Measurements from ENCODE around the gene ANKEF1.

GRCh38 chr20:10077081-10077471 is 42.3 kb downstream of the ANKEF1 start:
- TF ChIP-seq CTCF (IDR thresholded peaks at IDR 0.05) (no peak), POLR2AphosphoS5 (IDR thresholded peaks at IDR 0.05) (no peak), POLR2A (IDR thresholded peaks at IDR 0.05) (no peak)
